Measurements from ENCODE around the gene DENND1B. TPM values are rescaled to one million over a fixed set of nuclear protein-coding genes. Genes with fewer than 3 reads are reported as not detected.

The DENND1B gene
- total and polyA plus RNA-seq, 4 donors = 1.7 to 13.7 (median 7.9) TPM

- peaks cover 0 to 4% (median 0%) of the 10 kb centered on the region in 4 donors for H3K4me1 ChIP-seq (ENCODE audit: control insufficient read depth in 4 of 4, insufficient read depth in 4 of 4, low read length in 3 of 4)
- H3K36me3 ChIP-seq (ENCODE audit: control insufficient read depth in 4 of 4, insufficient read depth in 3 of 4, low read depth in 1 of 4, low read length in 3 of 4) = no peaks in the 10 kb centered on the region
- no peak overlapping the region for H3K27ac ChIP-seq (ENCODE audit: low read depth in 1 of 2, low read length in 2 of 2)
- H3K4me3 ChIP-seq (ENCODE audit: low read depth in 1 of 3, low read length in 3 of 3) = no peak overlapping the region
- no peak for DNase-seq (ENCODE audit: low spot score)
- peak; percentile 18 for TF ChIP-seq SP1 (IDR thresholded peaks at IDR 0.05)
- no peak for TF ChIP-seq RAD21 (IDR thresholded peaks at IDR 0.05)
- TF ChIP-seq NR2F2 (IDR thresholded peaks at IDR 0.05) = no peak
- no peak for TF ChIP-seq FOXA1 (IDR thresholded peaks at IDR 0.05)
- no peak for TF ChIP-seq HNF4G (IDR thresholded peaks at IDR 0.05)
- peak; percentile 17 to 45 for TF ChIP-seq HNF4A (conservative IDR thresholded peaks at IDR 0.05)
- TF ChIP-seq MAX (IDR thresholded peaks at IDR 0.05) = no peak
- TF ChIP-seq, protein P1, sequence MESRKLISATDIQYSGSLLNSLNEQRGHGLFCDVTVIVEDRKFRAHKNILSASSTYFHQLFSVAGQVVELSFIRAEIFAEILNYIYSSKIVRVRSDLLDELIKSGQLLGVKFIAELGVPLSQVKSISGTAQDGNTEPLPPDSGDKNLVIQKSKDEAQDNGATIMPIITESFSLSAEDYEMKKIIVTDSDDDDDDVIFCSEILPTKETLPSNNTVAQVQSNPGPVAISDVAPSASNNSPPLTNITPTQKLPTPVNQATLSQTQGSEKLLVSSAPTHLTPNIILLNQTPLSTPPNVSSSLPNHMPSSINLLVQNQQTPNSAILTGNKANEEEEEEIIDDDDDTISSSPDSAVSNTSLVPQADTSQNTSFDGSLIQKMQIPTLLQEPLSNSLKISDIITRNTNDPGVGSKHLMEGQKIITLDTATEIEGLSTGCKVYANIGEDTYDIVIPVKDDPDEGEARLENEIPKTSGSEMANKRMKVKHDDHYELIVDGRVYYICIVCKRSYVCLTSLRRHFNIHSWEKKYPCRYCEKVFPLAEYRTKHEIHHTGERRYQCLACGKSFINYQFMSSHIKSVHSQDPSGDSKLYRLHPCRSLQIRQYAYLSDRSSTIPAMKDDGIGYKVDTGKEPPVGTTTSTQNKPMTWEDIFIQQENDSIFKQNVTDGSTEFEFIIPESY (IDR thresholded peaks at IDR 0.05) = no peak
- TF ChIP-seq YY1 (IDR thresholded peaks at IDR 0.05) = peak; percentile 16
- no peak for TF ChIP-seq TAF1 (conservative IDR thresholded peaks at IDR 0.05)
- TF ChIP-seq JUND (IDR thresholded peaks at IDR 0.05) = no peak
- peak; percentile 18 to 42 for TF ChIP-seq RXRA (IDR thresholded peaks at IDR 0.05)
- H3K9ac ChIP-seq (ENCODE audit: low read depth in 1 of 2, low read length in 2 of 2) = no peak overlapping the region
- WGBS = 22% methylated on average over 7 of the region's 7 CpGs
- H3K9me3 ChIP-seq (ENCODE audit: control insufficient read depth in 4 of 4, low read length in 3 of 4) = no peaks in the 10 kb centered on the region
- H3K27me3 ChIP-seq (ENCODE audit: control insufficient read depth in 4 of 4, insufficient read depth in 4 of 4, low read length in 3 of 4) = no peaks in the 10 kb centered on the region
Observed at GRCh38 chr1:197464044-197464443, 311.2 kb downstream of the DENND1B start.

- Histone ChIP-seq H3K4me3 (ENCODE audit: low read depth in 1 of 3, low read length in 3 of 3) (no peak overlapping the region), H3K4me1 (ENCODE audit: control insufficient read depth in 4 of 4, insufficient read depth in 4 of 4, low read length in 3 of 4) (peaks cover 0 to 4% (median 0%) of the 10 kb centered on the region in 4 donors), H3K36me3 (ENCODE audit: control insufficient read depth in 4 of 4, insufficient read depth in 3 of 4, low read depth in 1 of 4, low read length in 3 of 4) (no peaks in the 10 kb centered on the region), H3K9me3 (ENCODE audit: control insufficient read depth in 4 of 4, low read length in 3 of 4) (no peaks in the 10 kb centered on the region), H3K27me3 (ENCODE audit: control insufficient read depth in 4 of 4, insufficient read depth in 4 of 4, low read length in 3 of 4) (no peaks in the 10 kb centered on the region), H3K9ac (ENCODE audit: low read depth in 1 of 2, low read length in 2 of 2) (no peak overlapping the region), H3K27ac (ENCODE audit: low read depth in 1 of 2, low read length in 2 of 2) (no peak overlapping the region)
- no peak for TF ChIP-seq YY1 (IDR thresholded peaks at IDR 0.05)
- TF ChIP-seq HNF4G (IDR thresholded peaks at IDR 0.05) = no peak
- TF ChIP-seq HNF4A (conservative IDR thresholded peaks at IDR 0.05) = peak in 1 of 2 donors; percentile 13
- no peak for TF ChIP-seq SP1 (IDR thresholded peaks at IDR 0.05)
- no peak for TF ChIP-seq RXRA (IDR thresholded peaks at IDR 0.05)
- TF ChIP-seq, protein P1 (IDR thresholded peaks at IDR 0.05) = no peak
- TF ChIP-seq, protein P2, sequence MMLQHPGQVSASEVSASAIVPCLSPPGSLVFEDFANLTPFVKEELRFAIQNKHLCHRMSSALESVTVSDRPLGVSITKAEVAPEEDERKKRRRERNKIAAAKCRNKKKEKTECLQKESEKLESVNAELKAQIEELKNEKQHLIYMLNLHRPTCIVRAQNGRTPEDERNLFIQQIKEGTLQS (IDR thresholded peaks at IDR 0.05) = no peak
- DNase-seq (ENCODE audit: low spot score) = no peak
Observed at GRCh38 chr1:197463142-197463541, 312.1 kb downstream of the DENND1B start.

DNA sequence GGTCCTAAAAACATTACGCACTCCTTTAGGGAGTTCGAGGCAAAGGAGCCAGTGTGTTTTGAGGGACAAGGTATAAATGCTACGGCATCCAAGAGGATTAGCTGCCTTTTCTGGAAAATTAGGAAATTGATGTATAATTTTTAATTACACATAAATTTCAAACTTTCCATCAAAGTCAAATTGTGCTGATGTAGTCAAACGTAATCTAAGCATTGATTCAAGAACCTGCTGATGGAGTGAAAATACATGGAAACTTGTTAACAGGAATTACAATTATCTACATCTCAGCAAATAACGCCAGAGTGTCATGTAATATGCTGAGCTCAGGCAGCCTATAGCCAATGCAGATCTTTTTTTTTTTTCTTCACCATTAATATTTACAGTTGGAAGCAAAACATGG, 312.7 kb downstream of the DENND1B start:
- H3K4me1 ChIP-seq (ENCODE audit: control insufficient read depth in 4 of 4, insufficient read depth in 4 of 4, low read length in 3 of 4) = peaks cover 0 to 4% (median 0%) of the 10 kb centered on the region in 4 donors
- no peaks in the 10 kb centered on the region for H3K9me3 ChIP-seq (ENCODE audit: control insufficient read depth in 4 of 4, low read length in 3 of 4)
- H3K9ac ChIP-seq (ENCODE audit: low read depth in 1 of 2, low read length in 2 of 2) = no peak overlapping the region
- no peak for DNase-seq (ENCODE audit: low spot score)
- H3K4me3 ChIP-seq (ENCODE audit: low read depth in 1 of 3, low read length in 3 of 3) = no peak overlapping the region
- no peaks in the 10 kb centered on the region for H3K36me3 ChIP-seq (ENCODE audit: control insufficient read depth in 4 of 4, insufficient read depth in 3 of 4, low read depth in 1 of 4, low read length in 3 of 4)
- no peak overlapping the region for H3K27ac ChIP-seq (ENCODE audit: low read depth in 1 of 2, low read length in 2 of 2)
- 92% methylated on average over 5 of the region's 5 CpGs for WGBS
- no peaks in the 10 kb centered on the region for H3K27me3 ChIP-seq (ENCODE audit: control insufficient read depth in 4 of 4, insufficient read depth in 4 of 4, low read length in 3 of 4)
- TF ChIP-seq CTCF (IDR thresholded peaks at IDR 0.05; ENCODE audit: low read depth, low read length, missing input control) (no peak), YY1 (IDR thresholded peaks at IDR 0.05) (no peak), JUND (IDR thresholded peaks at IDR 0.05) (no peak), GABPA (IDR thresholded peaks at IDR 0.05 in 1 of 2, conservative IDR thresholded peaks at IDR 0.05 in 1 of 2) (no peak), TAF1 (conservative IDR thresholded peaks at IDR 0.05) (no peak), FOXA1 (IDR thresholded peaks at IDR 0.05) (no peak), RXRA (IDR thresholded peaks at IDR 0.05) (no peak), NR2F2 (IDR thresholded peaks at IDR 0.05) (no peak), RAD21 (IDR thresholded peaks at IDR 0.05) (no peak), EGR1 (IDR thresholded peaks at IDR 0.05; ENCODE audit: low read depth in 2 of 2) (no peak), MAX (IDR thresholded peaks at IDR 0.05) (no peak), FOXA2 (IDR thresholded peaks at IDR 0.05) (no peak)
- TF ChIP-seq, protein P1 (IDR thresholded peaks at IDR 0.05) = no peak
- TF ChIP-seq, protein P2 (IDR thresholded peaks at IDR 0.05) = no peak

Measured in liver (tissue), 9 donors.